ENCODE results near the gene EXOC7.

Gene EXOC7

DNA sequence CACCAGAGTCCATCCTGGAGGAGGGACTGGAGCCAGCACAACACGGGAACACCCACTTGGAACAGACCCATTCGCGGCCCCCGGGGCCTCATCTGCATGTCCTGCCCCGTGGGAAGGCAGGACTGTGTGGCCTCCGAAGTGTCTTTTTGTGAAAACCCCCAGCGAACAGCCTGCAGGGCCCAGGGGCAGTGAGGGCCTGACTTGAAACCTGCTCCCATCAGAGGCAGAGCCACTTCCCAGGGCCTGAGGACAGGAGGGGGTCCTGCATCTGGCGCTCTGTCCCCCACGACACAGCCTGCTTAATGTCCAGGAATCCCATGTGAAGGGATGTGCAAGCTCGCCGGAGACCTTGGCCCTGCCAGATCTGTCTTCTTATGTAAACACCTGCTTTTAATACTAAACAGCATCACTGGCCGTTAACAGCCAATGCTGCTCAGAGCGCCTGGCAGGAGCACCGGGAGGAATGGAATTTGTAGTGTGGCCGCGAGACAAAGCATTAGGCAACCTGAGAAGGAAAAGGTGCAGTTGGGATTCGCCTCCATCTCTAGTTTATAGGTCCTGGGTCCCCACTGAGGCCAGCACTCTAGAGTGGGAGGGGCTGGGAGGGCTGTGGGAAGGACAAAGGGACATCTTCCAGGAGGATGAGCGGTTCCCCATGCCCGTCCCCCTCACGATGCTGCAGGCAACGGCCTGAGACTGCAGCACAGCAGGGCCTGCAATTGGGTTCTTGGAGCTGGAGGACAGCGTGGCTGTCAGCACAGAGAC, 66.9 kb downstream of the EXOC7 start:
- no peak for DNase-seq

DNA sequence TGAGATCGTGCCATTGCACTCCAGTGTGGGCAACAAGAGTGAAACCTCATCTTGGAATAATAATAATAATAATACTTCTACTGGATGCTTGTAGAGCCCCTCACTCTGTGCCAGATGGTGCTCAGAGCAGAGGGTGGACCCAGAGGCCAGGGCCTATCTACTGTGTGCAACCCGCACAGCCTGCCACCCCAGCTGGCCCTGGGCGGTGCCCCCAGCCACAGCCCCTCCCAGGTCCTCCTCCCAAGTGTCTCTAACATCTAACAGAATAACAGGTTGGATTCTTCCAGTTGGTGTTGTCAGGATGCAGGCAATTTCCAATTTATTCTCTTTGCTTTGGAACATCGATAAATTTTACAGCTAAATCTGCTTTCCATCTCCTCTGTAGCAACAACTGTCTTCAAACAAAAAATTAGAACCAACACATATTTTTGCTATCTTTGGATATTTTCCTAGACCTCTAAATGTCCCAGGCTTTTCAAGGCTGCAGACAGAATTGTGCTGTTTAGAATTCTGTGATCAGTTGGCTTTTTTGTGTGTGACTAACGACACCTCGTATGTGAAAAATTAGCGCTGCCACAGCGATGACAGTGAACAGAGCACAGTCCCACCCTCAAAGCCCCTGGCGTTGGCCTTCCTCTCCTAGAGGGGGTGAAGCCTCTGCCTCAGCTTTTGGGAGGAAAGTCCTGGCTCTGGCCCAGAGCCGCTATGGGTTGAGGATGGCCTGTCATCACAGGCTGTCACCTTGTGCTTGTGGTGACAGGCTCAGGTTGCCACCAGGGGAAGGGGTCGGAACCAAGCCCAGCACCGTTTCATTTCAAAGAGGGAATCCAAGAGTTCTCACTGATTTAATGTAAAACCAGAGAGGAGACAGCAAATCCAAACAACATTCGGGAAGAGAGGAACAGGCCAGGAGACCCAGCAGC, 68.9 kb downstream of the EXOC7 start:
- no peak for DNase-seq

DNA sequence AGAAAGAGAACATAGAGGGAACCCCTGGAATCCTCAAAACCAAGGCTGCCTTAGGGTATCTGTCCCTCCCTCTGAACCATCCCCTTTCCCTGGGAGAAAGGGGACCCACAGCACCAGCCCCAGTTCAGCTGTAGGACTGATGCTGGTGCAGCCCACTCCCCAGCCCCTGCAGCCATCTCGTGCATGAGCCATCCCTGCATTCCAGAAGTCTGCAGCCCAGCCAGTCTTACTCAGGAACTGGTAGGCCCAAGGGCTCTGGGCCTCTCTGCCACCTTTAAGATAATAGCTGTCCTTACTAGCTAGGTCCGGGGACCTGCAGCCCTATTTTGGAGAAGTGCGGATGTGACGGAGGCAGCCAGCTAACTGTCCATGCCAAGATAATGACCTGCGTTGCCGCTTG, 70.4 kb downstream of the EXOC7 start:
- DNase-seq: no peak

DNA sequence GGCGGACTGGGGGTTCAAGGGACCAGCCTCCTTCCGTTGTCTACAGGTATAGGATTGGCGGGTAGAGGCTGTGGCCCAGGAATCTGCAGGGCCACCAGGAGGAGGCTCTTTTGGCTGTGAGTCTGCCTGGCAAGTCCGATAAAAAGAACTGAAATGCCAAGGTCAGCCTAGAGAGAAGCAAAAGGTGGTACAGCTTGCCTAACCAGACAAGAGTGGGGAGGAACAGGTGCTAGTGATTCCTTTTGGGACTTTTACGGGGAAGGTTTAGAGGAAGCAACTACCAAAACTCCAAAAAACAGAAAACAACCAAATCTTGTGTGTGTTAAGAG, 70.8 kb downstream of the EXOC7 start:
- no peak for DNase-seq

DNA sequence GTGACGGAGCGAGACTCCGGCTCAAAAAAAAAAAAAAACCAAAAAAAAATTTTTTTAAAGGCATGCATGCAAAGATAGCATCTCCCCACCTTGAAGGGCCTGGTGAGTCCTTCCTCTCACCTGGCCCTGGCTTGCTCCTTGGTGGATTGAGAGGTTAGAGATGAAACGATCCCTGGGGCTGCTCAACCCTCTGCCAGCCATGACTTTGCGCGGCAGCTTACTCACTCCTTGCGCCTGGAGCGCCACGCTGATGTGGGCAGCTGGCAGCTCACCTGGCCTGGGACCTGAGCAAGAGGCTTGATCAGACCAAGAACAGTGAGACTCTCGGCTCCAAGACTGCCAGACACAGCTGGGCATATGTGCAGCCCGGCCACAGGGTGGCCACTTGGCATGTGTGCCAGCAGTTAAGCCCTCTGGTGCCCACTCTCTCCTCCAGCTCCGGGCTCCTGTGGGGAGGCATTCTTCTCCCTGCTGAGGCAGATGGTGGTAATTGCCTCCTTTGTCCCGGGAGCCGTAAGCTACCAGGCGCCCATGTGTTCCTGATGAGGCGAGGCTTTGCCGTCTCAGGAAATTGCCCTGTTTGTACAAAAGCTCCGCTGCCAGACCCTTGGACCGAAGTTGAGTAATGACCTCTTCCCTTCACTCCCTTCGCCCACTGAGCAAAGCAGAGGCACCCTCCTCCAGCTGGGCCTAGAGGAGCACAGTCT, 71.4 kb downstream of the EXOC7 start:
- DNase-seq: no peak

All from NCI-H82 (cell line).